NK-92 (cell line): ENCODE data around the gene SEMA3C.

ENCODE experiments used
- DNase-seq: peaks from one replicate; lab custom pipeline; 2025; ENCODE audit not compliant: unreplicated experiment; lab: John Stamatoyannopoulos, UW

Gene SEMA3C

GRCh38 chr7:80918909-80919721 is at the start of gene SEMA3C:
TSS of gene SEMA3C (minus strand) at chr7:80919051. CDS start at chr7:80916781, 2,270 bp downstream.
- no peak for DNase-seq

GRCh38 chr7:80968606-80969005 is 49.8 kb upstream of the SEMA3C start:
- DNase-seq: no peak

GRCh38 chr7:80967917-80968297 is 49.1 kb upstream of the SEMA3C start:
- DNase-seq: no peak

- DNase-seq: no peak
Measured at GRCh38 chr7:80967071-80967916, 48.4 kb upstream of the SEMA3C start.

- DNase-seq: no peak
Measured at GRCh38 chr7:80960244-80960795, 41.5 kb upstream of the SEMA3C start.

- DNase-seq: no peak
Measured at GRCh38 chr7:80957226-80957777, 38.5 kb upstream of the SEMA3C start.

GRCh38 chr7:80954191-80954590 is 35.3 kb upstream of the SEMA3C start:
- DNase-seq: no peak

GRCh38 chr7:80950550-80950967 is 31.7 kb upstream of the SEMA3C start:
- no peak for DNase-seq

GRCh38 chr7:80949449-80949848 is 30.6 kb upstream of the SEMA3C start:
- no peak for DNase-seq

- DNase-seq: no peak
Measured at GRCh38 chr7:80946858-80947257, 28.0 kb upstream of the SEMA3C start.

- no peak for DNase-seq
Measured at GRCh38 chr7:80945976-80946375, 27.1 kb upstream of the SEMA3C start.

GRCh38 chr7:80943342-80943741 is 24.5 kb upstream of the SEMA3C start:
- no peak for DNase-seq

- no peak for DNase-seq
Measured at GRCh38 chr7:80942261-80943041, 23.6 kb upstream of the SEMA3C start.

GRCh38 chr7:80941208-80941758 is 22.4 kb upstream of the SEMA3C start:
- DNase-seq: no peak

- DNase-seq: no peak
Measured at GRCh38 chr7:80940539-80941207, 21.8 kb upstream of the SEMA3C start.

GRCh38 chr7:80937336-80937735 is 18.5 kb upstream of the SEMA3C start:
- no peak for DNase-seq

GRCh38 chr7:80935991-80936780 is 17.3 kb upstream of the SEMA3C start:
- no peak for DNase-seq

- no peak for DNase-seq
Measured at GRCh38 chr7:80934321-80934720, 15.5 kb upstream of the SEMA3C start.

GRCh38 chr7:80932536-80932935 is 13.7 kb upstream of the SEMA3C start:
- no peak for DNase-seq
